ENCODE data around the gene FERMT1. TPM values are rescaled to one million over a fixed set of nuclear protein-coding genes. Genes with fewer than 3 reads are reported as not detected.
A peak's percentile ranks its signal among the peaks of the same experiment; 100 is the strongest.

FERMT1 gene, protein sequence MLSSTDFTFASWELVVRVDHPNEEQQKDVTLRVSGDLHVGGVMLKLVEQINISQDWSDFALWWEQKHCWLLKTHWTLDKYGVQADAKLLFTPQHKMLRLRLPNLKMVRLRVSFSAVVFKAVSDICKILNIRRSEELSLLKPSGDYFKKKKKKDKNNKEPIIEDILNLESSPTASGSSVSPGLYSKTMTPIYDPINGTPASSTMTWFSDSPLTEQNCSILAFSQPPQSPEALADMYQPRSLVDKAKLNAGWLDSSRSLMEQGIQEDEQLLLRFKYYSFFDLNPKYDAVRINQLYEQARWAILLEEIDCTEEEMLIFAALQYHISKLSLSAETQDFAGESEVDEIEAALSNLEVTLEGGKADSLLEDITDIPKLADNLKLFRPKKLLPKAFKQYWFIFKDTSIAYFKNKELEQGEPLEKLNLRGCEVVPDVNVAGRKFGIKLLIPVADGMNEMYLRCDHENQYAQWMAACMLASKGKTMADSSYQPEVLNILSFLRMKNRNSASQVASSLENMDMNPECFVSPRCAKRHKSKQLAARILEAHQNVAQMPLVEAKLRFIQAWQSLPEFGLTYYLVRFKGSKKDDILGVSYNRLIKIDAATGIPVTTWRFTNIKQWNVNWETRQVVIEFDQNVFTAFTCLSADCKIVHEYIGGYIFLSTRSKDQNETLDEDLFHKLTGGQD
- total RNA-seq, result 100 to 1,000 TPM in 1 of 3 donors, 10 to 100 TPM in 2; 17.4 to 102 (median 54.1) TPM
- long read RNA-seq, donor 1, full-length matches to known transcripts, result 1 of 13 reads
- long read RNA-seq, donor 1, partial matches to known transcripts, result 11 of 13 reads
- long read RNA-seq, donor 1, other reads (novel, unspliced or antisense), result 1 of 13 reads
- long read RNA-seq, donor 2, full-length matches to known transcripts, result 1 of 38 reads
- long read RNA-seq, donor 2, partial matches to known transcripts, result 34 of 38 reads
- long read RNA-seq, donor 2, other reads (novel, unspliced or antisense), result 3 of 38 reads

DNA sequence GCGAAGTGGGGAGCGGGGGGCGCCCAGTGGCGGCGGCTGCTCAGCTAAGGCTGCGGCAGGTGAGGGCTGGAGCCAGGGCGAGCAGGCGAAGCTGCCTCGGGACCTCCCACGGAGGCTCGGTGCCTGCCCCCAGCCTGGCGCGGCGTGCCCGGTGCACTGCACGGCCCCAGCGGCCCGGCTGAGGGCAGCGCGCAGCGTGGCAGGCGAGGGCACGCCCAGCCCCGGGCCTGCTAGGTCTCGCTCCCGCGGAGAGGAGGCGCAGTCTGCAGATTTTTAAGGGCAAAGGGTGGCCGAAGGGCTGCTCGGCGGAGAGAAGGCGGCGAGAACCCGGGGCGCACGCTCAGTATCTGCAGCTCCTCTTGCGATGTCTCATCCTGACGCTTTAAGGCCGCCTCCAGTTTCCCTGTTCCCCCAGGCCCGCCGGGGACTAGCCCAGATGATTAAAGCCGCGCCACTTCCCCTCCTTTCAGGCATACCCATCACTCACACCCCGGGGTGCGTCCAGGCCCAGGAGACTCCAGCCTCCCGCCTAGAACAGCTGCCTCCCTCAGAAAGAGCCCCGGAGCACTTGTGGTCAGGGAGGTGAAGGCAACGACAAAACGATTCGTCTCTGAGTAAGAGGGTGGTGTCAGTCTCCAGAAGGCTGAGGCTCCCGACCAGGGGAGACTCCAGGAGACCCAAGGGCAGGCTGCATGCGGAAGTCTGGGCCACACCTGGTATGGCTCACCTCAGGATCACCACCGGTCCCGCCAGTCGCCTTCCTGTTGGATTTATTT, at the start of gene FERMT1:
Gene FERMT1 (minus strand): TSS at position 158 of the 776 bp plus-strand sequence. CDS start 3,476 bp downstream, outside the sequence.
- Histone ChIP-seq H3K36me3 (ENCODE audit: low read depth) (no peaks in the 10 kb centered on the region), H3K4me3 (peak within 1 kb of the TSS; percentile 33), H3K9me3 (no peaks in the 10 kb centered on the region), H3K4me1 (ENCODE audit: low read depth) (peaks cover 9% of the 10 kb centered on the region)
- TF ChIP-seq, protein P1, sequence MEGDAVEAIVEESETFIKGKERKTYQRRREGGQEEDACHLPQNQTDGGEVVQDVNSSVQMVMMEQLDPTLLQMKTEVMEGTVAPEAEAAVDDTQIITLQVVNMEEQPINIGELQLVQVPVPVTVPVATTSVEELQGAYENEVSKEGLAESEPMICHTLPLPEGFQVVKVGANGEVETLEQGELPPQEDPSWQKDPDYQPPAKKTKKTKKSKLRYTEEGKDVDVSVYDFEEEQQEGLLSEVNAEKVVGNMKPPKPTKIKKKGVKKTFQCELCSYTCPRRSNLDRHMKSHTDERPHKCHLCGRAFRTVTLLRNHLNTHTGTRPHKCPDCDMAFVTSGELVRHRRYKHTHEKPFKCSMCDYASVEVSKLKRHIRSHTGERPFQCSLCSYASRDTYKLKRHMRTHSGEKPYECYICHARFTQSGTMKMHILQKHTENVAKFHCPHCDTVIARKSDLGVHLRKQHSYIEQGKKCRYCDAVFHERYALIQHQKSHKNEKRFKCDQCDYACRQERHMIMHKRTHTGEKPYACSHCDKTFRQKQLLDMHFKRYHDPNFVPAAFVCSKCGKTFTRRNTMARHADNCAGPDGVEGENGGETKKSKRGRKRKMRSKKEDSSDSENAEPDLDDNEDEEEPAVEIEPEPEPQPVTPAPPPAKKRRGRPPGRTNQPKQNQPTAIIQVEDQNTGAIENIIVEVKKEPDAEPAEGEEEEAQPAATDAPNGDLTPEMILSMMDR (IDR thresholded peaks at IDR 0.05), result no peak
- intact Hi-C loops (cut with DNase I, micrococcal nuclease), result no loop called here
- peak; percentile 88 for ATAC-seq
- peak; percentile 84 to 89 (median 88) for DNase-seq

GRCh38 chr20:6169251-6169650, 46.4 kb upstream of the FERMT1 start:
- TF ChIP-seq, protein P1 (IDR thresholded peaks at IDR 0.05), result no peak
- Histone ChIP-seq H3K36me3 (ENCODE audit: low read depth) (no peaks in the 10 kb centered on the region), H3K4me3 (no peak overlapping the region), H3K9me3 (peaks cover 5% of the 10 kb centered on the region), H3K4me1 (ENCODE audit: low read depth) (no peaks in the 10 kb centered on the region)
- intact Hi-C loops (cut with DNase I, micrococcal nuclease), result no loop called here
- ATAC-seq, result no peak
- no peak for DNase-seq

GRCh38 chr20:6168204-6168603, 45.4 kb upstream of the FERMT1 start:
- no peaks in the 10 kb centered on the region for H3K4me1 ChIP-seq (ENCODE audit: low read depth)
- H3K36me3 ChIP-seq (ENCODE audit: low read depth), result no peaks in the 10 kb centered on the region
- peaks cover 5% of the 10 kb centered on the region for H3K9me3 ChIP-seq
- DNase-seq (no peak), ATAC-seq (no peak)
- TF ChIP-seq, protein P1 (IDR thresholded peaks at IDR 0.05), result no peak
- intact Hi-C loops (cut with DNase I, micrococcal nuclease), result no loop called here
- no peak overlapping the region for H3K4me3 ChIP-seq

DNA sequence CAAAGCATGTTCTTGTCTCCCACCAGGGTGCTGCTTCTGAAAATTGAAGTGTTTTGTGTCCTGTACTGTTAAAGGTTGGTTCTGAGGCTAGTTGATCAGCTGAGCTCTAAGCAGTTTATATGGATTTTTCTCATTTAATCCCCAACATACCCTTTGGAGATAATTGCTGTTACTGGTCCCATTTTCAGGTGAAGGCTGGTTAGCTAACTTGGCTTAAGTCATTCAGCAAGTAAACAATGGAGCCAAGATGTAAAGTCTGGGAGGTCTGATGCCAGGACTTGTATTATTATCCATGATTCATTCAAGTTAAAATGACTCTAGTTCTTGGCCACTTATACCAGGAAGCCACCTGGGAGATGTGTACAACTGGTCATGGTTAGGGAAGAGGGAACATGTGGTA, 42.5 kb upstream of the FERMT1 start:
- Histone ChIP-seq H3K36me3 (ENCODE audit: low read depth) (no peaks in the 10 kb centered on the region), H3K4me1 (ENCODE audit: low read depth) (no peaks in the 10 kb centered on the region), H3K4me3 (no peak overlapping the region), H3K9me3 (no peaks in the 10 kb centered on the region)
- TF ChIP-seq, protein P1 (IDR thresholded peaks at IDR 0.05), result no peak
- DNase-seq, result no peak
- no peak for ATAC-seq
- intact Hi-C loops (cut with DNase I, micrococcal nuclease), result no loop called here
